Urinary bladder (tissue), 4 donors: ENCODE data around the gene TRMO. TPM values are rescaled to one million over a fixed set of nuclear protein-coding genes. Genes with fewer than 3 reads are reported as not detected.

ENCODE experiments used
- DNase-seq: peaks from one replicate; pipeline ENCODE4 v3.0.0-alpha.2; 2015; ENCODE audit errors: extremely low spot score
- H3K27ac ChIP-seq: one replicate; pipeline ENCODE4 v1.5.1; 2013; ENCODE audit warnings: low read depth, mild to moderate bottlenecking, moderate library complexity
- H3K36me3 ChIP-seq: one replicate; pipeline ENCODE4 v1.6.1; 2013; ENCODE audit warnings: mild to moderate bottlenecking, moderate library complexity; ENCODE audit not compliant: insufficient read depth
- H3K4me1 ChIP-seq: one replicate; pipeline ENCODE4 v1.6.1; 2013; ENCODE audit warnings: mild to moderate bottlenecking, moderate library complexity; ENCODE audit not compliant: insufficient read depth
- H3K4me3 ChIP-seq: one replicate; pipeline ENCODE4 v1.5.1; 2013; ENCODE audit warnings: low read depth, low read length
- WGBS: extraction: QIAGEN DNeasy Blood & Tissue Kit; methylation state at CpG from one replicate; pipeline ENCODE4 v1.1.7; 2013; 5-methylcytosine and 5-hydroxymethylcytosine counted together
- polyA plus RNA-seq: library from polyadenylated mRNA; stranded (reverse); fragments of 200-250 nt; gene quantifications from one replicate; pipeline ENCODE4 v1.2.3, GENCODE V29; 2013
- small RNA-seq: library from RNA; depleted of rRNA; stranded (forward); fragments of <200 nt; gene quantifications from one replicate; pipeline ENCODE3, GENCODE V24; 2014
- total RNA-seq: library from RNA; depleted of rRNA; stranded (reverse); fragments of >200 nt; gene quantifications from one replicate; pipeline ENCODE4 v1.2.3, GENCODE V29; 2014
- donor health status: healthy with polysubstance abuse.
- donor health status: healthy.

The TRMO gene
- total and polyA plus RNA-seq, 2 donors, result 9.9 to 17.2 TPM

DNA sequence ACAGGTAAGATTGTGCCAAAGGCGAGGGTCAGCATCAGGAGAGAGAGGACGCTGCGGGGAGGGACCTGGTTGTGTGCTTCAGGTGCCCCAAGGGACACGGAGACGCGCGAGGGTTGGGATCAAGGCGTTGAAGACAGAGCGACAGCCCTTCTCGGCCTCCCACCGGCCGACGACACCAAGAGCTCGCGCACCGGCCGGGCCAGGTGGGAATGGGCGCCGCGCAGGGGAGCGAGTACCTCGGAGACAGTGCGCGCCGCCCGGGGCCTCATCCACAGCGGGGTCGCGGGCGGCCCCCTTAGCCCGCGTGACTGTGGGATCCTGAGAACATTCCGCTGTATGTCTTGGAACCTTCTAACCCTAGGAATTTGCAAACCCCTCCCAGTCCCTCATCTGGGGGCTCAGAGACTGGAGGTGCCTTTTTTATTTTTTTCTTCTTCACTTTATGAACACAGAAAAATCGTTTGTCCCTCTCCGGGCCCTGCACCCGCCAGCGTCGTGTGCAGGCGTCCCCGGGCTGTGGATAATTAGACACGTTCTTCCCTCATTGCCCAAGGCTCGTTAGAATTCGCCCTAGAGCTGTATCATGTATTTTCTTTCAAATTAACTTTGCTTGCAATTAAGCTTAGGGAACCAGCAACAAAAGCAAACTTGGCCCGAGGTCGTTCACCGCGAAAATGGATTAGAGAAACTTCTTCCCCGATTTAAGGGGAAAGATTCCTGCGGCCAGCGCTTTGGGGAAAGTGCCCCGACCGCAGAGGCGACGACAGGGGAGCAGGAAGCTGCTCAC is 64.5 kb downstream of the TRMO start:
- DNase-seq, result no peak
- no peak overlapping the region for H3K4me3 ChIP-seq
- no peaks in the 10 kb centered on the region for H3K4me1 ChIP-seq
- 5% methylated on average over 54 of the region's 54 CpGs for WGBS
- H3K27ac ChIP-seq, result no peak overlapping the region
- H3K36me3 ChIP-seq, result no peaks in the 10 kb centered on the region

GRCh38 chr9:97856857-97857605 is 65.3 kb downstream of the TRMO start:
- DNase-seq, result no peak
- 11% methylated on average over 15 of the region's 15 CpGs for WGBS
- Histone ChIP-seq H3K27ac (no peak overlapping the region), H3K4me1 (no peaks in the 10 kb centered on the region), H3K4me3 (no peak overlapping the region), H3K36me3 (no peaks in the 10 kb centered on the region)

DNA sequence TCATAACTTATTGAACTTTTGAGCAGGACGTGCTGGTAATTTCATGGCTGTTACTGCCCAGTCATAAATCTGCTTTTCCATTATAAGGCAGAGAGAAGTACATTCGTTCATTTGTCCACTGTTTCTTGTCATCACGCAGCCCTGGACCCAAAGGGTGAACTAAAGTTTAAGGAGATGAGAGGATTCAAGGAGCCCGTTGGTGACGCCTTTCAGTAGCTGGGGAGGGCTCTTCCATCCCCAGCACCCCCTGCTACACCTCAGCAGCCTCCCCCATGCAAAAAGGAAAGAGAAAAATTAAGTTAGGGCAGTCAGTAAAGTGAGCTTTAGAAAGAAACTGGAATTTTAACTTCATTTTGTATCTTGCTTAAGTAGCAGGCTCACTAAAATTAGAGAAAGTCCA is 66.4 kb downstream of the TRMO start:
- DNase-seq, result no peak
- no peak overlapping the region for H3K4me3 ChIP-seq
- H3K27ac ChIP-seq, result no peak overlapping the region
- H3K36me3 ChIP-seq, result no peaks in the 10 kb centered on the region
- 22% methylated on average over 5 of the region's 5 CpGs for WGBS
- no peaks in the 10 kb centered on the region for H3K4me1 ChIP-seq

GRCh38 chr9:97855486-97855875 is 66.8 kb downstream of the TRMO start:
- Histone ChIP-seq H3K4me3 (no peak overlapping the region), H3K27ac (no peak overlapping the region), H3K36me3 (no peaks in the 10 kb centered on the region), H3K4me1 (no peaks in the 10 kb centered on the region)
- no peak for DNase-seq
- 12% methylated on average over 8 of the region's 8 CpGs for WGBS

DNA sequence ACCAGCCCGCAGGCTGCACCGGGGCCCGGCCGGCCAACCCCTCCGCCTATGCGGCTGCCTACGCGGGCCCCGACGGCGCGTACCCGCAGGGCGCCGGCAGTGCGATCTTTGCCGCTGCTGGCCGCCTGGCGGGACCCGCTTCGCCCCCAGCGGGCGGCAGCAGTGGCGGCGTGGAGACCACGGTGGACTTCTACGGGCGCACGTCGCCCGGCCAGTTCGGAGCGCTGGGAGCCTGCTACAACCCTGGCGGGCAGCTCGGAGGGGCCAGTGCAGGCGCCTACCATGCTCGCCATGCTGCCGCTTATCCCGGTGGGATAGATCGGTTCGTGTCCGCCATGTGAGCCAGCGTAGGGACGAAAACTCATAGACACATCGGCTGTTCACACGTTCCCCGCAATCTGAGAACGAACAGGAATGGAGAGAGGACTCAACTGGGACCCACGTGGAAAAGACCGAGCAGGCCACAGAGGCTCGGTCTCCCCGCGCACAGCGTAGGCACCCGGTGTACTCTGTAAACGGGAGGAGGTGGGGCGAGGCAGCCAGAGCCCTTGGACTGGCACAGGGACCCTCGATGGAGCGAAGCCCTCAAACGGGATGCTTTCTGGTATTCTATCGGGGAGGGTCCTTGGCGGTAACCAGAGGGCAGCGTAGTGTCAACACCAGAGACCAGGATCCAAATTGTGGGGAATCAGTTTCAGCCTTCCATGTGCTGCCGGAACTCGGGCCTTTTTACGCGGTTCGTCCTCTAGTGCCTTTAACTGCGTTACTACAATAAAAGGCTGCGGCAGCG is 67.4 kb downstream of the TRMO start:
- H3K4me3 ChIP-seq, result peak overlapping the region; percentile 51
- H3K27ac ChIP-seq, result no peak overlapping the region
- H3K36me3 ChIP-seq, result no peaks in the 10 kb centered on the region
- H3K4me1 ChIP-seq, result no peaks in the 10 kb centered on the region
- DNase-seq, result no peak
- 7% methylated on average over 71 of the region's 71 CpGs for WGBS

Small RNAs within 50 kb of the gene (small RNA-seq; reads per million reads assigned to genes)
- gene RF00019, result not detected

Other genes with a start within 250 kb of the TRMO start
- gene XPA, start 225.2 kb downstream of the TRMO start, total RNA-seq, result 26.0 TPM
- gene XPA, start 225.2 kb downstream of the TRMO start, polyA plus RNA-seq, result 23.0 TPM
- not detected for gene FOXE1, start 69.3 kb downstream of the TRMO start, total RNA-seq
- gene FOXE1, start 69.3 kb downstream of the TRMO start, polyA plus RNA-seq, result not detected
- gene HEMGN, start 15.7 kb upstream of the TRMO start, total RNA-seq, result 8.3 TPM
- not detected for gene HEMGN, start 15.7 kb upstream of the TRMO start, polyA plus RNA-seq
- 11.3 TPM for gene ANP32B, start 60.8 kb upstream of the TRMO start, total RNA-seq
- gene ANP32B, start 60.8 kb upstream of the TRMO start, polyA plus RNA-seq, result 135 TPM
- 32.8 TPM for gene NANS, start 134.2 kb upstream of the TRMO start, total RNA-seq
- 35.3 TPM for gene NANS, start 134.2 kb upstream of the TRMO start, polyA plus RNA-seq
- gene TRIM14, start 196.7 kb upstream of the TRMO start, total RNA-seq, result 4.2 TPM
- 8.5 TPM for gene TRIM14, start 196.7 kb upstream of the TRMO start, polyA plus RNA-seq